PC-9 (cell line): ENCODE data around the gene ANKRD11. TPM values are rescaled to one million over a fixed set of nuclear protein-coding genes. Genes with fewer than 3 reads are reported as not detected.
"Not testable (repeated sequence)": the region's sequence is repeated elsewhere in the genome, so short reads cannot be mapped to it uniquely, and the experiment has no call there.

ENCODE experiments used
- BruUV-seq: library from RNA; stranded (reverse); fragments of 400-500 nt; replicated peaks from 2 replicates; lab custom pipeline; 2021; lab: Mats Ljungman, UMichigan
- CTCF ChIA-PET: fragments of 300-600 bp; sonication (Branson Sonifier 250); formaldehyde crosslinking; loops from one replicate; lab custom pipeline; 2022; ENCODE audit warnings: antibody characterized with exemption; lab: Charles Lee
- POLR2A ChIA-PET: fragments of 300-600 bp; sonication (Branson Sonifier 250); formaldehyde crosslinking; loops from one replicate; lab custom pipeline; 2022; ENCODE audit warnings: antibody characterized with exemption; ENCODE audit not compliant: unreplicated experiment; lab: Charles Lee
- DNase-seq, 2 experiments: peaks; one replicate each; pipeline versions ENCODE4 v3.0.0 to v3.0.0-alpha.2; 2015 to 2022; ENCODE audit warnings: mixed read lengths in 1 of 2
- H2AFZ ChIP-seq: fragments of 200-600 bp; sonication (generic); 2 replicates; pipeline ENCODE4 v1.8.1; 2017; ENCODE audit warnings: antibody characterized with exemption
- H3F3A ChIP-seq: fragments of 200-600 bp; sonication (generic); 2 replicates; pipeline ENCODE4 v1.8.1; 2017; ENCODE audit warnings: antibody characterized with exemption, mild to moderate bottlenecking, low read depth; ENCODE audit not compliant: insufficient read depth
- H3K27ac ChIP-seq: fragments of 200-600 bp; sonication (generic); 2 replicates; pipeline ENCODE4 v1.6.1; 2016; ENCODE audit warnings: mixed run types
- H3K27me3 ChIP-seq: fragments of 200-600 bp; sonication (generic); 2 replicates; pipeline ENCODE4 v1.6.1; 2016; ENCODE audit warnings: low read depth, mixed run types; ENCODE audit not compliant: insufficient read depth
- H3K36me3 ChIP-seq: fragments of 200-600 bp; sonication (generic); 2 replicates; pipeline ENCODE4 v1.6.1; 2016; ENCODE audit warnings: low read depth, mixed run types
- H3K4me1 ChIP-seq: fragments of 200-600 bp; sonication (generic); replicated peaks from 2 replicates; pipeline ENCODE4 v1.6.1; 2016; ENCODE audit warnings: mixed run types; ENCODE audit not compliant: insufficient read depth
- H3K4me2 ChIP-seq: fragments of 200-600 bp; sonication (generic); 2 replicates; pipeline ENCODE4 v1.6.1; 2017; ENCODE audit warnings: mixed run types
- H3K4me3 ChIP-seq: fragments of 200-600 bp; sonication (generic); 2 replicates; pipeline ENCODE4 v1.6.1; 2016; ENCODE audit warnings: mixed run types
- H3K79me2 ChIP-seq: fragments of 200-600 bp; sonication (generic); 2 replicates; pipeline ENCODE4 v1.6.1; 2017; ENCODE audit warnings: low read depth, mixed run types
- H3K9me2 ChIP-seq: fragments of 200-600 bp; sonication (generic); 2 replicates; pipeline ENCODE4 v1.8.1; 2017; ENCODE audit warnings: mild to moderate bottlenecking; ENCODE audit not compliant: insufficient read depth
- H3K9me3 ChIP-seq: fragments of 200-600 bp; sonication (generic); 2 replicates; pipeline ENCODE4 v1.8.1; 2016; ENCODE audit warnings: low read depth; ENCODE audit not compliant: insufficient read depth
- H4K20me1 ChIP-seq: fragments of 200-600 bp; sonication (generic); 2 replicates; pipeline ENCODE4 v1.8.1; 2017; ENCODE audit not compliant: insufficient read depth
- CTCF ChIP-seq: fragments of 200-600 bp; sonication (generic); conservative IDR thresholded peaks from 2 replicates; pipeline ENCODE4 v1.6.1; 2017; ENCODE audit warnings: mixed run types, antibody characterized with exemption, mild to moderate bottlenecking, moderate library complexity
- EZH2 ChIP-seq: fragments of 200-600 bp; sonication (generic); IDR thresholded peaks from 2 replicates; pipeline ENCODE4 v1.8.0; 2017; ENCODE audit warnings: antibody characterized with exemption, low read depth
- intact Hi-C: fragments of 100-400 bp; cut with micrococcal nuclease; formaldehyde crosslinking; loops from one replicate; pipeline ENCODE4 v1.10.0; 2022; ENCODE audit not compliant: unreplicated experiment
- total RNA-seq: library from RNA; stranded (reverse); gene quantifications from 2 replicates; pipeline ENCODE4 v1.2.3, GENCODE V29; 2021

ANKRD11 gene
- total RNA-seq, 1 experiment from 2014 or later: 220 TPM

- H3K79me2 ChIP-seq: peaks cover 99% of the 10 kb centered on the region
- H3K9me2 ChIP-seq: no peaks in the 10 kb centered on the region
- DNase-seq: no peak
- H3K4me2 ChIP-seq: 0 out of 2 replicates have a peak overlapping the region, but pooled peaks have one; percentile 48
- H3K27me3 ChIP-seq: no peaks in the 10 kb centered on the region
- H2AFZ ChIP-seq: no peak overlapping the region
- H3K9me3 ChIP-seq: no peaks in the 10 kb centered on the region
- H3K36me3 ChIP-seq: 0 out of 2 replicates have a peak, but pooled peaks cover 10% of the 10 kb centered on the region
- no peak for TF ChIP-seq CTCF
- peaks cover 100% of the 10 kb centered on the region for H4K20me1 ChIP-seq
- no peak overlapping the region for H3K27ac ChIP-seq
- POLR2A ChIA-PET: no interaction called here
- no peak overlapping the region for H3K4me3 ChIP-seq
- no TSS peak for BruUV-seq
- H3F3A ChIP-seq: peaks cover 59% of the 10 kb centered on the region
- H3K4me1 ChIP-seq: peaks cover 34% of the 10 kb centered on the region
- CTCF ChIA-PET: no interaction called here
- intact Hi-C loops: no loop called here
These were observed 125.3 kb downstream of the ANKRD11 start for GRCh38 chr16:89365044-89365467.

- CTCF ChIA-PET: no interaction called here
- H3K27me3 ChIP-seq: no peaks in the 10 kb centered on the region
- H3F3A ChIP-seq: peaks cover 57% of the 10 kb centered on the region
- H3K36me3 ChIP-seq: 0 out of 2 replicates have a peak, but pooled peaks cover 11% of the 10 kb centered on the region
- POLR2A ChIA-PET: no interaction called here
- TF ChIP-seq CTCF: no peak
- BruUV-seq: no TSS peak
- 0 out of 2 replicates have a peak overlapping the region, but pooled peaks have one; percentile 30 for H3K27ac ChIP-seq
- H3K4me1 ChIP-seq: peaks cover 31% of the 10 kb centered on the region
- H2AFZ ChIP-seq: no peak overlapping the region
- DNase-seq: no peak
- intact Hi-C loops: no loop called here
- peaks cover 99% of the 10 kb centered on the region for H3K79me2 ChIP-seq
- H3K4me3 ChIP-seq: no peak overlapping the region
- H3K9me3 ChIP-seq: no peaks in the 10 kb centered on the region
- no peaks in the 10 kb centered on the region for H3K9me2 ChIP-seq
- peak overlapping the region; percentile 48; the same call in 1 of the 2 replicates for H3K4me2 ChIP-seq
- peaks cover 100% of the 10 kb centered on the region for H4K20me1 ChIP-seq
These were observed 125.8 kb downstream of the ANKRD11 start for GRCh38 chr16:89364606-89365005.

- no peaks in the 10 kb centered on the region for H3K27me3 ChIP-seq
- peak overlapping the region; percentile 30; the same call in 1 of the 2 replicates for H3K27ac ChIP-seq
- H3K4me3 ChIP-seq: no peak overlapping the region
- CTCF ChIA-PET: interaction anchor here (0.6 kb wide), 1 partner anchor 195 kb away, joined by 3 read pairs; no protein-coding TSS in a partner anchor
- peaks cover 100% of the 10 kb centered on the region for H4K20me1 ChIP-seq
- TF ChIP-seq CTCF: no peak
- TF ChIP-seq EZH2: no peak
- no peaks in the 10 kb centered on the region for H3K9me3 ChIP-seq
- intact Hi-C loops: loop anchor here (2.0 kb wide), 2 partner anchors 43 to 125 kb away; no protein-coding TSS in a partner anchor
- H3K79me2 ChIP-seq: peaks cover 99% of the 10 kb centered on the region
- H3K4me1 ChIP-seq: peaks cover 31% of the 10 kb centered on the region
- no peak overlapping the region for H2AFZ ChIP-seq
- H3K9me2 ChIP-seq: no peaks in the 10 kb centered on the region
- DNase-seq: peak; percentile 74 to 77
- no TSS peak for BruUV-seq
- H3F3A ChIP-seq: peaks cover 56% of the 10 kb centered on the region
- POLR2A ChIA-PET: interaction anchor here (0.6 kb wide), 1 partner anchor 15 kb away, joined by 3 read pairs; no protein-coding TSS in a partner anchor
- peaks cover 11% of the 10 kb centered on the region; the same call in 1 of the 2 replicates for H3K36me3 ChIP-seq
- peak overlapping the region; percentile 48 for H3K4me2 ChIP-seq
These were observed 126.6 kb downstream of the ANKRD11 start for GRCh38 chr16:89363621-89364393.

- POLR2A ChIA-PET: interaction anchor here (0.7 kb wide), 1 partner anchor 11 kb away, joined by 3 read pairs; no protein-coding TSS in a partner anchor
- Histone ChIP-seq H3K4me1 (peaks cover 31% of the 10 kb centered on the region), H3K79me2 (peaks cover 99% of the 10 kb centered on the region), H4K20me1 (peaks cover 100% of the 10 kb centered on the region), H3K36me3 (peaks cover 11% of the 10 kb centered on the region; the same call in 1 of the 2 replicates), H3F3A (peaks cover 56% of the 10 kb centered on the region)
- BruUV-seq, H3K27ac ChIP-seq, H3K4me2 ChIP-seq, H3K27me3 ChIP-seq, H3K9me2 ChIP-seq, H2AFZ ChIP-seq, H3K4me3 ChIP-seq, CTCF ChIA-PET, H3K9me3 ChIP-seq: not testable (repeated sequence)
- intact Hi-C loops: loop anchor here (2.0 kb wide), 2 partner anchors 42 to 126 kb away; no protein-coding TSS in a partner anchor
- DNase-seq: peak in 1 of 2 experiments; percentile 50
These were observed 127.7 kb downstream of the ANKRD11 start for GRCh38 chr16:89362540-89363223.
